GM19328 (cell line): ENCODE data around the gene PRM2.
"Not testable (repeated sequence)": the region's sequence is repeated elsewhere in the genome, so short reads cannot be mapped to it uniquely, and the experiment has no call there.

Experiments used
- ATAC-seq: cut with Tn5 transposase; IDR thresholded peaks from one replicate; pipeline ENCODE4 v1.9.1; 2021; ENCODE audit warnings: mild to moderate bottlenecking, moderate library complexity; ENCODE audit not compliant: unreplicated experiment

The PRM2 gene

GRCh38 chr16:11307639-11308492 is 31.6 kb upstream of the PRM2 start:
- ATAC-seq = no peak

GRCh38 chr16:11306997-11307638 is 30.8 kb upstream of the PRM2 start:
- ATAC-seq = no peak

GRCh38 chr16:11306381-11306780 is 30.1 kb upstream of the PRM2 start:
- no peak for ATAC-seq

GRCh38 chr16:11303405-11304138 is 27.3 kb upstream of the PRM2 start:
- no peak for ATAC-seq

- no peak for ATAC-seq
These were observed 26.7 kb upstream of the PRM2 start for GRCh38 chr16:11302977-11303376.

GRCh38 chr16:11301645-11302501 is 25.6 kb upstream of the PRM2 start:
- no peak for ATAC-seq

- no peak for ATAC-seq
These were observed 24.2 kb upstream of the PRM2 start for GRCh38 chr16:11300560-11300892.

GRCh38 chr16:11299865-11300559 is 23.7 kb upstream of the PRM2 start:
- ATAC-seq = no peak

- ATAC-seq = not testable (repeated sequence)
These were observed 22.8 kb upstream of the PRM2 start for GRCh38 chr16:11298950-11299547.

GRCh38 chr16:11298143-11298900 is 22.0 kb upstream of the PRM2 start:
- ATAC-seq = no peak

- ATAC-seq = peak; percentile 84
These were observed 21.3 kb upstream of the PRM2 start for GRCh38 chr16:11297492-11298142.

- ATAC-seq = peak; percentile 13
These were observed 20.6 kb upstream of the PRM2 start for GRCh38 chr16:11296706-11297491.

- no peak for ATAC-seq
These were observed 20.0 kb upstream of the PRM2 start for GRCh38 chr16:11296351-11296705.

GRCh38 chr16:11295672-11296071 is 19.4 kb upstream of the PRM2 start:
- ATAC-seq = no peak

GRCh38 chr16:11292076-11292748 is 15.9 kb upstream of the PRM2 start:
- no peak for ATAC-seq

- ATAC-seq = no peak
These were observed 14.9 kb upstream of the PRM2 start for GRCh38 chr16:11291091-11291703.
